ENCODE data around the gene TMEM101. TPM values are rescaled to one million over a fixed set of nuclear protein-coding genes. Genes with fewer than 3 reads are reported as not detected.
A peak's percentile ranks its signal among the peaks of the same experiment; 100 is the strongest.

Gene TMEM101
- total and polyA plus RNA-seq, 7 donors: 14.1 to 42.9 (median 25.3) TPM

DNA sequence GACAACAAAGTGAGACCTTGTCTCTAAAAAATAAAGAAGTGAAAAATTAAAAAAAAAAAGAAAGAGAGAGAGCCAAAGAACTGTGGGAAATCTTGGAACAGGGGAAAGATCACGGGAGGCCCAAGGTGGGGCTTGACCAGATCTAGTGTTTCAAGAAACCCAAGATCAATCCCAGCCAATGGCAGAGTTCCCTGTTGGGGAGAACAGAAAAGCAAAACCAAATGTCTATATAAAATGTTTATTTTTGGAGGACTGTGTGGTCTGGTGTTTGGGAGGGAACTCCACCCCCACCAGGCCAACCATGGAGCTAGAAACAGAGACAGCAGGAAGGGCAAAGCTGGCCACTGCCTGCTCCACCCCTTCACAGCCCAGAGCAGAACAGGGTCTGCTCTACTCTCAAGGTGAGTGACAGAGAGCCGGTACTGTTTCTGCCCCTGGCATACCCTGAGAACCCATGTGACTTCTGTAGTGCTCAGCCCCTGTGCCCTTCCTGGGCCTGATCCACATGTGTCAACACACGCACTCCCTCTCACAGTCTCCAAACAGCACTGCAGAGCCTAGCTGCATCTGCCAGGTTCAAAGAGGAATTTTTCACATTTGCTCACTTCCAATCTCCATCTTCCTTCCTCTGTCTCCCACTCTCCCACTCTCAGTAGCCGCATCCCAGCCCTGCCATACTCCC is 3.7 kb downstream of the TMEM101 start:
- H3K36me3 ChIP-seq: peaks cover 0 to 24% (median 4%) of the 10 kb centered on the region in 4 donors
- DNase-seq: no peak
- TF ChIP-seq, protein P1, sequence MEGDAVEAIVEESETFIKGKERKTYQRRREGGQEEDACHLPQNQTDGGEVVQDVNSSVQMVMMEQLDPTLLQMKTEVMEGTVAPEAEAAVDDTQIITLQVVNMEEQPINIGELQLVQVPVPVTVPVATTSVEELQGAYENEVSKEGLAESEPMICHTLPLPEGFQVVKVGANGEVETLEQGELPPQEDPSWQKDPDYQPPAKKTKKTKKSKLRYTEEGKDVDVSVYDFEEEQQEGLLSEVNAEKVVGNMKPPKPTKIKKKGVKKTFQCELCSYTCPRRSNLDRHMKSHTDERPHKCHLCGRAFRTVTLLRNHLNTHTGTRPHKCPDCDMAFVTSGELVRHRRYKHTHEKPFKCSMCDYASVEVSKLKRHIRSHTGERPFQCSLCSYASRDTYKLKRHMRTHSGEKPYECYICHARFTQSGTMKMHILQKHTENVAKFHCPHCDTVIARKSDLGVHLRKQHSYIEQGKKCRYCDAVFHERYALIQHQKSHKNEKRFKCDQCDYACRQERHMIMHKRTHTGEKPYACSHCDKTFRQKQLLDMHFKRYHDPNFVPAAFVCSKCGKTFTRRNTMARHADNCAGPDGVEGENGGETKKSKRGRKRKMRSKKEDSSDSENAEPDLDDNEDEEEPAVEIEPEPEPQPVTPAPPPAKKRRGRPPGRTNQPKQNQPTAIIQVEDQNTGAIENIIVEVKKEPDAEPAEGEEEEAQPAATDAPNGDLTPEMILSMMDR (IDR thresholded peaks at IDR 0.05): no peak
- no peak for TF ChIP-seq EP300 (IDR thresholded peaks at IDR 0.05)
- no peak for TF ChIP-seq POLR2A (IDR thresholded peaks at IDR 0.05)
- TF ChIP-seq POLR2AphosphoS5 (IDR thresholded peaks at IDR 0.05): no peak
- no peak overlapping the region for H3K27ac ChIP-seq
- H3K4me3 ChIP-seq: no peak overlapping the region
- H3K4me1 ChIP-seq: peaks cover 0 to 41% (median 38%) of the 10 kb centered on the region in 4 donors
- H3K9me3 ChIP-seq: no peaks in the 10 kb centered on the region
- WGBS, 2 donors: 68 to 70% methylated on average over 4 of the region's 4 CpGs
- intact Hi-C loops (cut with DNase I): no loop called here
- peaks cover 2 to 20% (median 19%) of the 10 kb centered on the region in 3 donors for H3K27me3 ChIP-seq

DNA sequence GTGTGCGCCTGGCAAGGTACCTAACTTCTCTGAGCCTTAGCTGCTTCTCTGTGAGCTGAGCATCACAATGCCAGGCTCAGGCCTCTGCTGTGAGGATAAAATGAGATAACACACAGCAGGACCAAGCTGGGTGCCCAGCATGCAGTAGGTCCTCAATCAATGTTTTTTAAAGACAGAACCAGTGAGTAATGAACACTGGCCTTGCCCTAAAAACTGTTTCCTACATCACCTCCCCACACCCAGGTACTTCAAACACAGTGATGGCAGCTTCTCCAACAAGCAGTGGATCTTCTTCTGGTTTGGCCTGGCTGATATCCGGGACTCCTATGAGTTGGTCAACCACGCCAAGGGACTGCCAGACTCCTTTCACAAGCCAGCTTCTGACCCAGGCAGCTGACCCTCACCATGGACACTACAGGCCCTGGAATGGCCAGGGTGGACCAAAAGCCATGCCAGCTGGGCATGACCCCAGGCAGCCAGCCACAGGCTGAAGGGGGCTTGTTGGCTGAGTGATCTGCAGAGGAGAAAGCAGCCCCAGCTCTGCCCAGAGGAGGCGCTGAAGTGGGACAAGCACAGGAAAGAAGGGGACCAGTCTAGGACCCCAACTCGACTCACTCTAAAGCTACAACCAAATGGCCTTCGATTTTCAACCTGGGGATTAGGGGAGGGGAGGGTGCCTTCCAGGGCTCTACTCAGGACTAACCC is 6.4 kb downstream of the TMEM101 start:
- no peak overlapping the region for H3K27ac ChIP-seq

DNA sequence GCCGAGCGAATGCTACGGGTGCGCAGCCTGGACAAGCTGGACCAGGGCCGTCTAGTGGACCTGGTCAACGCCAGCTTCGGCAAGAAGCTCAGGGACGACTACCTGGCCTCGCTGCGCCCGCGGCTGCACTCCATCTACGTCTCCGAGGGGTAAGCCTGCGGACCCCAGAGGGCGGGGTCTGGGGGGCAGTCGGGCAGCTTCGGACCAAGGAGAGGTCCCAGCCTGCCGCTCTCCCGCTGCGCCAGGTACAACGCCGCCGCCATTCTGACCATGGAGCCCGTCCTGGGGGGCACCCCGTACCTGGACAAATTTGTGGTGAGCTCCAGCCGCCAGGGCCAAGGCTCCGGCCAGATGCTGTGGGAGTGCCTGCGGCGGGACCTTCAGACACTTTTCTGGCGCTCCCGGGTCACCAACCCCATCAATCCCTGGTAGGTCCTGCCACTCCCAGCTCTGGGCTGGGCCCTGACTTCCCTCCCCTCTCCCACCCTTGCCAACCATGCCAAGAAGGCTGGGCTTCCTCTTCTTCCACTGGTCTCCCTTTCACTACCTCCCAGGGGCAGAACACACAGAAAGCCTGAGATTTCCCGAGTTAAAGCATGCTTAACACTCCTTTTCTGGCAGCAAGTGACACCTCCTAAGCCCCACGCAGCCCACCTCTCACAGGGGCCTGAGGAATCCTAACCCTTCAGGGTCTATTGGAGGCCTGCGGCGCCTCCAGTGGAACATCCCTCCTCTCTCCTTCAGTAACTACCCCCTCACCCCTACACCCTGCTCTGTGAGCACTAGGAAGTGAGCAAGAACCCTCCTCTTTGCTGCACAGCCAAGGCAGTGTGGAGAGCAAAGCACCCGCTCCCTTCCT is 7.2 kb downstream of the TMEM101 start:
- peaks cover 0 to 20% (median 2%) of the 10 kb centered on the region in 4 donors for H3K36me3 ChIP-seq
- 6 to 7% methylated on average over 37 of the region's 37 CpGs for WGBS, 2 donors
- intact Hi-C loops (cut with DNase I): no loop called here
- peak overlapping the region in 3 of 4 donors; percentile 4 to 29 (median 18) for H3K27ac ChIP-seq
- peaks cover 0 to 42% (median 40%) of the 10 kb centered on the region in 4 donors for H3K4me1 ChIP-seq
- peak overlapping the region; percentile 10 to 53 (median 48) for H3K4me3 ChIP-seq
- peaks cover 22 to 53% (median 40%) of the 10 kb centered on the region in 3 donors for H3K27me3 ChIP-seq
- DNase-seq: peak; percentile 69
- no peaks in the 10 kb centered on the region for H3K9me3 ChIP-seq
- no peak for TF ChIP-seq POLR2A (IDR thresholded peaks at IDR 0.05)
- no peak for TF ChIP-seq EP300 (IDR thresholded peaks at IDR 0.05)
- TF ChIP-seq, protein P1 (IDR thresholded peaks at IDR 0.05): no peak
- no peak for TF ChIP-seq POLR2AphosphoS5 (IDR thresholded peaks at IDR 0.05)

More for the DNA sequence above, 6.4 kb downstream of the TMEM101 start:
- Histone ChIP-seq H3K4me3 (no peak overlapping the region), H3K4me1 (peaks cover 0 to 42% (median 40%) of the 10 kb centered on the region in 4 donors), H3K9me3 (no peaks in the 10 kb centered on the region), H3K36me3 (peaks cover 0 to 24% (median 4%) of the 10 kb centered on the region in 4 donors), H3K27me3 (peaks cover 22 to 47% (median 40%) of the 10 kb centered on the region in 3 donors)
- intact Hi-C loops (cut with DNase I): no loop called here
- TF ChIP-seq, protein P1 (IDR thresholded peaks at IDR 0.05): no peak
- TF ChIP-seq POLR2A (IDR thresholded peaks at IDR 0.05) (no peak), EP300 (IDR thresholded peaks at IDR 0.05) (no peak), POLR2AphosphoS5 (IDR thresholded peaks at IDR 0.05) (no peak)
- no peak for DNase-seq
- 72 to 75% methylated on average over 6 of the region's 6 CpGs for WGBS, 2 donors

DNA sequence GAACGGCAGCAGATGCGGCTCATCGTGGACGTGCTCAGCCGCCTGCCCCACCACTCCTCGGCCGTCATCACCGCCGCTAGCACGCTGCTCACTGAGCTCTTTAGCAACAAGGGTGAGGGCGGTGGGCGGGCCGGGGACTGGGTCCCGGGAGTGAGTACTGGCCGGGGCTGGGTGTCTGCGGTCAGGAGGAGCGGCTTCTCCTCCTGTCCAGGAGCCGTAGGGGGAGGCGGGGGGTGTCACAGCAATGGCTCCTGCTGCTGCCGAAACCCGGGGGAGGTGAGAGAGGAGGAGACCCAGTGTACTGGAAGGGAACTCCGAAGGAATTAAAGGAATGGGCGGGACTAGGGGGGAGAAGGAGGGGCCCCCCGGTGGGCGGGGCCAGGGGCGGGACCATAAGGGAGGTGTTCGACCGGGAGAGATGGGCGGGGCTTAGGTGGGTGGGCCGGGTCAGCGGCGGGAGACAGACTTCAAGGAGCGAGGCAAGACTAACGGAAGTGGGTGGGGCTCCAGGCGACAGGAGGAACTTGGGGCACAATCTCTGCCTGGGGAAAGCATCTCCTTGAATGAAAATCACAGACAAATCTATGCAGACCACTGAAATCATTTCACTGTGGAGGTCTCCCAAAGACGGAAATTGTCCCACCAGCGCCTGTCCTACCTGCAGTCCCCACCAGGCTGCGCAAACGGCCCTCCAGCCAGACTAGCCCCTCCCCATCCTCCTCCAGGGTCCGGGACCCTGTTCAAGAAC is 8.0 kb downstream of the TMEM101 start:
- peak overlapping the region; percentile 10 to 53 (median 48) for H3K4me3 ChIP-seq
- intact Hi-C loops (cut with DNase I): no loop called here
- TF ChIP-seq EP300 (IDR thresholded peaks at IDR 0.05) (no peak), POLR2A (IDR thresholded peaks at IDR 0.05) (no peak), POLR2AphosphoS5 (IDR thresholded peaks at IDR 0.05) (peak in 2 of 4 donors; percentile 31 to 43)
- TF ChIP-seq, protein P1 (IDR thresholded peaks at IDR 0.05): peak; percentile 26 to 50 (median 36)
- DNase-seq: peak; percentile 98
- peaks cover 22 to 61% (median 40%) of the 10 kb centered on the region in 3 donors for H3K27me3 ChIP-seq
- H3K4me1 ChIP-seq: peaks cover 0 to 42% (median 40%) of the 10 kb centered on the region in 4 donors
- peak overlapping the region; percentile 5 to 66 (median 26) for H3K27ac ChIP-seq
- WGBS, 2 donors: 0 to 1% methylated on average over 40 of the region's 40 CpGs
- H3K9me3 ChIP-seq: no peaks in the 10 kb centered on the region
- H3K36me3 ChIP-seq: peaks cover 0 to 12% (median 0%) of the 10 kb centered on the region in 4 donors
